SK-N-SH treated with all-trans-retinoic acid at 6 μM for 48 hours (cell line): ENCODE measurements around the gene NRXN3.

Experiments used
- ATAC-seq: fragments of 200-7000 bp; cut with Tn5 transposase; 3 replicates; pipeline ENCODE4 v1.9.1; 2020; ENCODE audit warnings: mild to moderate bottlenecking, moderate library complexity
- ARNTL ChIP-seq: fragments of 450-650 bp; formaldehyde crosslinking; IDR thresholded peaks from 2 replicates; pipeline ENCODE4 v1.5.0; 2020; ENCODE audit warnings: low read depth, mild to moderate bottlenecking, moderate library complexity, borderline replicate concordance
- BACH2 ChIP-seq: fragments of 250-450 bp; sonication (Bioruptor Pico); IDR thresholded peaks from 2 replicates; pipeline ENCODE4 v1.9.0; 2021; ENCODE audit warnings: mild to moderate bottlenecking, borderline replicate concordance
- CREB5 ChIP-seq: fragments of 250-450 bp; sonication (Bioruptor Pico); IDR thresholded peaks from 2 replicates; pipeline ENCODE4 v1.5.1; 2020; ENCODE audit warnings: low read depth, mild to moderate bottlenecking, moderate library complexity
- CSDC2 ChIP-seq: fragments of 250-450 bp; sonication (Bioruptor Pico); IDR thresholded peaks from 2 replicates; pipeline ENCODE4 v1.5.0; 2020; ENCODE audit warnings: mild to moderate bottlenecking, moderate library complexity
- CSRNP3 ChIP-seq: fragments of 250-450 bp; sonication (Bioruptor Pico); IDR thresholded peaks from 2 replicates; pipeline ENCODE4 v1.5.1; 2021; ENCODE audit warnings: mild to moderate bottlenecking, moderate library complexity
- ESRRG ChIP-seq: fragments of 250-450 bp; sonication (Bioruptor Pico); IDR thresholded peaks from 2 replicates; pipeline ENCODE4 v1.6.1; 2021; ENCODE audit warnings: mild to moderate bottlenecking
- GLIS3 ChIP-seq: fragments of 250-450 bp; sonication (Bioruptor Pico); IDR thresholded peaks from 2 replicates; pipeline ENCODE4 v1.5.0; 2020; ENCODE audit warnings: mild to moderate bottlenecking, moderate library complexity
- ISL1 ChIP-seq: fragments of 250-450 bp; sonication (Bioruptor Pico); IDR thresholded peaks from 2 replicates; pipeline ENCODE4 v2.1.2; 2022; ENCODE audit warnings: mild to moderate bottlenecking, moderate library complexity
- OSR1 ChIP-seq: fragments of 250-450 bp; sonication (Bioruptor Pico); IDR thresholded peaks from 2 replicates; pipeline ENCODE4 v1.8.0; 2022; ENCODE audit warnings: moderate library complexity, mild to moderate bottlenecking, inconsistent platforms
- PPARA ChIP-seq: fragments of 250-450 bp; sonication (Bioruptor Pico); IDR thresholded peaks from 2 replicates; pipeline ENCODE4 v1.5.0; 2020; ENCODE audit warnings: mild to moderate bottlenecking, borderline replicate concordance
- RARB ChIP-seq: fragments of 250-450 bp; sonication (Bioruptor Pico); IDR thresholded peaks from 2 replicates; pipeline ENCODE4 v1.8.0; 2021; ENCODE audit warnings: mild to moderate bottlenecking, moderate library complexity
- SNAI2 ChIP-seq: fragments of 250-450 bp; sonication (Bioruptor Pico); IDR thresholded peaks from 2 replicates; pipeline ENCODE4 v1.5.0; 2020; ENCODE audit warnings: mild to moderate bottlenecking, moderate library complexity
- TCF4 ChIP-seq: fragments of 250-450 bp; sonication (Bioruptor Pico); IDR thresholded peaks from 2 replicates; pipeline ENCODE4 v1.8.0; 2021; ENCODE audit warnings: mild to moderate bottlenecking, moderate library complexity, borderline replicate concordance
- TOX ChIP-seq: fragments of 250-450 bp; sonication (Bioruptor Pico); IDR thresholded peaks from 2 replicates; pipeline ENCODE4 v1.8.0; 2021; ENCODE audit warnings: mild to moderate bottlenecking, moderate library complexity, borderline replicate concordance
- ZC3H10 ChIP-seq: fragments of 250-450 bp; sonication (Bioruptor Pico); IDR thresholded peaks from 2 replicates; pipeline ENCODE4 v1.5.1; 2021; ENCODE audit warnings: mild to moderate bottlenecking, moderate library complexity
- ZFP3 ChIP-seq: fragments of 250-450 bp; sonication (Bioruptor Pico); IDR thresholded peaks from 2 replicates; pipeline ENCODE4 v1.5.0; 2020; ENCODE audit warnings: mild to moderate bottlenecking, moderate library complexity
- ZFP30 ChIP-seq: fragments of 450-650 bp; formaldehyde crosslinking; IDR thresholded peaks from 2 replicates; pipeline ENCODE4 v1.5.0; 2022; ENCODE audit warnings: mild to moderate bottlenecking, moderate library complexity
- ZNF565 ChIP-seq: fragments of 450-650 bp; formaldehyde crosslinking; conservative IDR thresholded peaks from 2 replicates; pipeline ENCODE4 v1.5.0; 2020; ENCODE audit warnings: low read depth, mild to moderate bottlenecking, moderate library complexity
- ZNF70 ChIP-seq: fragments of 450-650 bp; formaldehyde crosslinking; IDR thresholded peaks from 2 replicates; pipeline ENCODE4 v1.5.0; 2020; ENCODE audit warnings: mild to moderate bottlenecking, moderate library complexity
- ZNF8 ChIP-seq: fragments of 450-650 bp; formaldehyde crosslinking; IDR thresholded peaks from 2 replicates; pipeline ENCODE4 v1.5.0; 2020; ENCODE audit warnings: mild to moderate bottlenecking, moderate library complexity
- TF ChIP-seq, protein P1 (sequence below): fragments of 250-450 bp; sonication (Bioruptor Pico); IDR thresholded peaks from 2 replicates; pipeline ENCODE4 v1.8.0; 2021; ENCODE audit warnings: low read depth, mild to moderate bottlenecking, moderate library complexity, borderline replicate concordance
- TF ChIP-seq, protein P2 (sequence below): fragments of 250-450 bp; sonication (Bioruptor Pico); IDR thresholded peaks from 2 replicates; pipeline ENCODE4 v1.8.0; 2020; ENCODE audit warnings: mild to moderate bottlenecking, moderate library complexity, borderline replicate concordance

Gene NRXN3

GRCh38 chr14:79144896-79145295 is 974.7 kb downstream of the NRXN3 start:
- ATAC-seq, result no peak

DNA sequence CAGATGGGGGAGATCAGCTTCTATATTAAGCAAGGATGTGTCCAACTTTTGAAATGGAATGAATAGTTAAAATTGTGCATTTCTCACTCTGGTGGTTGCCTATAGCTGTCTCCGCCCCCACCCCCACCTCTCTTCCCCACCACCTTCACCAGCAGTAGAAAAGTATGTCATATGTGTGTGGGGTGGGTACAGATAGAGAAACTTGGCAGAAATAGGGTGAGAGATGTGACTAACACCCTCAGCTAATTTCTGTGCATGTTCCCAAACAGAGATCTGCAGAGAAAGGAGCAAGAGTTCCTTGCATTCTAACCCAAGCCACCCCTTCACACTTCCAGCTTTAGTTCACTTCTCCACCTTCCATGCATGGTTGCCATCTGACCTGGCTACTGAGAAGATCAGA is 980.1 kb downstream of the NRXN3 start:
- TF ChIP-seq SNAI2 (CRISPR knock-in tag) (no peak), BACH2 (CRISPR knock-in tag) (no peak), ZFP30 (no peak), ESRRG (CRISPR knock-in tag) (no peak), ZNF70 (no peak), TCF4 (CRISPR knock-in tag) (no peak), CREB5 (CRISPR knock-in tag) (no peak), ISL1 (CRISPR knock-in tag) (no peak), ZNF8 (CRISPR knock-in tag) (no peak), OSR1 (CRISPR knock-in tag) (no peak), GLIS3 (no peak), CSRNP3 (CRISPR knock-in tag) (no peak), ZNF565 (no peak)
- TF ChIP-seq, protein P1, sequence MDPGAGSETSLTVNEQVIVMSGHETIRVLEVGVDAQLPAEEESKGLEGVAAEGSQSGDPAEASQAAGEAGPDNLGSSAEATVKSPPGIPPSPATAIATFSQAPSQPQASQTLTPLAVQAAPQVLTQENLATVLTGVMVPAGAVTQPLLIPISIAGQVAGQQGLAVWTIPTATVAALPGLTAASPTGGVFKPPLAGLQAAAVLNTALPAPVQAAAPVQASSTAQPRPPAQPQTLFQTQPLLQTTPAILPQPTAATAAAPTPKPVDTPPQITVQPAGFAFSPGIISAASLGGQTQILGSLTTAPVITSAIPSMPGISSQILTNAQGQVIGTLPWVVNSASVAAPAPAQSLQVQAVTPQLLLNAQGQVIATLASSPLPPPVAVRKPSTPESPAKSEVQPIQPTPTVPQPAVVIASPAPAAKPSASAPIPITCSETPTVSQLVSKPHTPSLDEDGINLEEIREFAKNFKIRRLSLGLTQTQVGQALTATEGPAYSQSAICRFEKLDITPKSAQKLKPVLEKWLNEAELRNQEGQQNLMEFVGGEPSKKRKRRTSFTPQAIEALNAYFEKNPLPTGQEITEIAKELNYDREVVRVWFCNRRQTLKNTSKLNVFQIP (CRISPR knock-in tag), result no peak
- no peak for ATAC-seq

More at GRCh38 chr14:79144896-79145295, 974.7 kb downstream of the NRXN3 start:
- TF ChIP-seq ISL1 (CRISPR knock-in tag) (no peak), ESRRG (CRISPR knock-in tag) (no peak)

GRCh38 chr14:79157369-79157768 is 987.2 kb downstream of the NRXN3 start:
- TF ChIP-seq BACH2 (CRISPR knock-in tag), result no peak
- TF ChIP-seq SNAI2 (CRISPR knock-in tag), result no peak
- TF ChIP-seq GLIS3, result no peak
- no peak for TF ChIP-seq ZNF565
- TF ChIP-seq ISL1 (CRISPR knock-in tag), result no peak
- TF ChIP-seq TCF4 (CRISPR knock-in tag), result no peak
- TF ChIP-seq TOX (CRISPR knock-in tag), result no peak
- no peak for TF ChIP-seq ZC3H10
- TF ChIP-seq ZNF70, result no peak
- TF ChIP-seq CSDC2 (CRISPR knock-in tag), result no peak
- TF ChIP-seq, protein P1 (CRISPR knock-in tag), result no peak
- TF ChIP-seq ZNF8 (CRISPR knock-in tag), result no peak
- no peak for TF ChIP-seq PPARA (CRISPR knock-in tag)
- no peak for TF ChIP-seq ZFP30
- TF ChIP-seq CSRNP3 (CRISPR knock-in tag), result no peak
- no peak for ATAC-seq

GRCh38 chr14:79161571-79161970 is 991.4 kb downstream of the NRXN3 start:
- no peak for ATAC-seq
- TF ChIP-seq ARNTL (CRISPR knock-in tag) (no peak), TOX (CRISPR knock-in tag) (no peak), TCF4 (CRISPR knock-in tag) (no peak), CSRNP3 (CRISPR knock-in tag) (no peak), SNAI2 (CRISPR knock-in tag) (no peak), CSDC2 (CRISPR knock-in tag) (no peak), ZFP30 (no peak), ZNF8 (CRISPR knock-in tag) (no peak), ISL1 (CRISPR knock-in tag) (no peak), ESRRG (CRISPR knock-in tag) (no peak), RARB (CRISPR knock-in tag) (no peak), ZFP3 (CRISPR knock-in tag) (no peak), CREB5 (CRISPR knock-in tag) (no peak), OSR1 (CRISPR knock-in tag) (no peak), ZNF70 (no peak), ZC3H10 (no peak)
- TF ChIP-seq, protein P2, sequence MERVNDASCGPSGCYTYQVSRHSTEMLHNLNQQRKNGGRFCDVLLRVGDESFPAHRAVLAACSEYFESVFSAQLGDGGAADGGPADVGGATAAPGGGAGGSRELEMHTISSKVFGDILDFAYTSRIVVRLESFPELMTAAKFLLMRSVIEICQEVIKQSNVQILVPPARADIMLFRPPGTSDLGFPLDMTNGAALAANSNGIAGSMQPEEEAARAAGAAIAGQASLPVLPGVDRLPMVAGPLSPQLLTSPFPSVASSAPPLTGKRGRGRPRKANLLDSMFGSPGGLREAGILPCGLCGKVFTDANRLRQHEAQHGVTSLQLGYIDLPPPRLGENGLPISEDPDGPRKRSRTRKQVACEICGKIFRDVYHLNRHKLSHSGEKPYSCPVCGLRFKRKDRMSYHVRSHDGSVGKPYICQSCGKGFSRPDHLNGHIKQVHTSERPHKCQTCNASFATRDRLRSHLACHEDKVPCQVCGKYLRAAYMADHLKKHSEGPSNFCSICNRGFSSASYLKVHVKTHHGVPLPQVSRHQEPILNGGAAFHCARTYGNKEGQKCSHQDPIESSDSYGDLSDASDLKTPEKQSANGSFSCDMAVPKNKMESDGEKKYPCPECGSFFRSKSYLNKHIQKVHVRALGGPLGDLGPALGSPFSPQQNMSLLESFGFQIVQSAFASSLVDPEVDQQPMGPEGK, result no peak
